ENCODE data around the gene VENTX. TPM values are rescaled to one million over a fixed set of nuclear protein-coding genes. Genes with fewer than 3 reads are reported as not detected.

VENTX gene
- total RNA-seq, 1 experiment from 2014 or later, result not detected

DNA sequence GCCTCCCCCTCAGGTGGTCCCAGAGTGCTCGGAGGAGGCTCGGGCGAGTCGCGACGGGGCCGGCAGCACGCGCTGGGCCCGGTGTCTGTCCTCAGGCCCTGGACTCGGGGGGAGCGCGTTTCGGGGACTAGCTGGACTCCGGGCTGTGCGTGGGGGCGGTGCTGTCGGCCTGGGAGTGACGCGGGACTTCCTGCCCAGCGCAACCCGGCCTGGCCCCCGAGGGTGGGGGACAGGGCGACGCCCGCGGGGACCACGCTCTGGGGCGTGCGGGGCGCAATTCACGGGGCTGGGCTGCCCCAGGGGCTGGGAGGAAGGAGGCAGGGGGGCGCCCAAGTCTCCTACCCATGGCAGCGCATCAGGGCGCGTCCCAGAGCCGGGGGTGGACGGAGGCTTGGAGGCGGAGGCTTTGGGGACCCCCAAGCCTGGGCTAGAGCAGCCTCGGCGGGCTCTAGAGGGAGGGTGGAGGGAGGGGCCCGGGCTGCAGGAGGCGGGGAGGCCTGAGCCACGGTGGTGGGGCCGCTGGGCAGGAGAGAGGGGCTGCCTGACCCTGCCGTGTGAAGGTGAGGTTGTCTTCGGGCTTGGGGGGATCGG is 2.3 kb upstream of the VENTX start:
- ChIA-PET POLR2A (no interaction called here), CTCF (interaction anchor here (0.7 kb wide), 1 partner anchor 130 kb away, joined by 3 read pairs; no protein-coding TSS in a partner anchor)
- Histone ChIP-seq H3K27me3 (ENCODE audit: control insufficient read depth, insufficient read depth, low read length) (peaks cover 4% of the 10 kb centered on the region; the same call in 1 of the 2 replicates), H3K4me1 (ENCODE audit: control insufficient read depth, insufficient read depth, low read length) (no peaks in the 10 kb centered on the region), H3K4me3 (ENCODE audit: low read depth in 2 of 2, low read length in 2 of 2) (no peak overlapping the region), H3K9me3 (ENCODE audit: control insufficient read depth, insufficient read depth, low read depth, low read length) (no peaks in the 10 kb centered on the region), H3K36me3 (ENCODE audit: control insufficient read depth, insufficient read depth, low read length) (no peaks in the 10 kb centered on the region), H3K27ac (ENCODE audit: low read length) (no peak overlapping the region)
- DNase-seq (ENCODE audit: low read depth, low spot score) (no peak), ATAC-seq (no peak)
- in situ Hi-C loops (cut with HindIII; ENCODE audit: low pct_unique_long_range_greater_than_20kb, low sequenced_read_pairs), result no loop called here
- TF ChIP-seq POLR2AphosphoS5 (IDR thresholded peaks at IDR 0.05; ENCODE audit: low read depth, low read length) (no peak), SIN3A (IDR thresholded peaks at IDR 0.05; ENCODE audit: borderline replicate concordance, insufficient read depth, low read depth, low read length) (no peak), REST (IDR thresholded peaks at IDR 0.05; ENCODE audit: insufficient read depth in 1 of 2, low read depth in 2 of 2, low read length in 1 of 2) (no peak)
- intact Hi-C loops (cut with micrococcal nuclease; ENCODE audit: unreplicated experiment), result no loop called here
- BruUV-seq (replicated peaks), result no TSS peak

DNA sequence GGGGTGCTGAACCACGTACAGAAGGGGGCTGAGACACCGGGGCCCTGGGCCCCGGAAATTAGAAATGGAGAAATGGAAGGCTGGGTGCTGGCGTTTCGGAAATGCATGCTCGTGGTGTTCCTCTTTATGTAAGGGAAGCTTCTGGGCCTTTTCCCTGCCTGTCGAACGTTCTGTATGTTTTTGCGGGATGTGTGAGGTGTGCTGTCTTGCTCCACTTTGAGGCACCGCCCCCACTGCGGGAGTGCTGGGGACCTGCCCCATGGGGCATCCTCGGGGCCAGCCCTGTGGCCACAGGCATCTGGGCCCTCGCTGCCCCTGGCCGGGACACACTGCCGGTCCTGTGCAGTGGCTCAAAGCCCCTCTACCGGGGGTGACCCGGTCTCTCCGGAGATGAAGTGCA is 1.7 kb upstream of the VENTX start:
- no peak overlapping the region for H3K27ac ChIP-seq (ENCODE audit: low read length)
- ATAC-seq, result no peak
- H3K4me3 ChIP-seq (ENCODE audit: low read depth in 2 of 2, low read length in 2 of 2), result no peak overlapping the region
- no TSS peak for BruUV-seq (replicated peaks)
- H3K9me3 ChIP-seq (ENCODE audit: control insufficient read depth, insufficient read depth, low read depth, low read length), result no peaks in the 10 kb centered on the region
- no peak for DNase-seq (ENCODE audit: low read depth, low spot score)
- TF ChIP-seq CTCF (IDR thresholded peaks at IDR 0.05) (no peak), POLR2AphosphoS5 (IDR thresholded peaks at IDR 0.05; ENCODE audit: low read depth, low read length) (no peak), REST (IDR thresholded peaks at IDR 0.05; ENCODE audit: insufficient read depth in 1 of 2, low read depth in 2 of 2, low read length in 1 of 2) (no peak), TCF7L2 (IDR thresholded peaks at IDR 0.05; ENCODE audit: low read depth, low read length) (no peak), SIN3A (IDR thresholded peaks at IDR 0.05; ENCODE audit: borderline replicate concordance, insufficient read depth, low read depth, low read length) (no peak)
- intact Hi-C loops (cut with micrococcal nuclease; ENCODE audit: unreplicated experiment) (no loop called here), in situ Hi-C loops (cut with HindIII; ENCODE audit: low pct_unique_long_range_greater_than_20kb, low sequenced_read_pairs) (no loop called here)
- H3K27me3 ChIP-seq (ENCODE audit: control insufficient read depth, insufficient read depth, low read length), result peaks cover 4% of the 10 kb centered on the region; the same call in 1 of the 2 replicates
- CTCF ChIA-PET, result interaction anchor here (0.7 kb wide), 1 partner anchor 130 kb away, joined by 3 read pairs; no protein-coding TSS in a partner anchor
- POLR2A ChIA-PET, result no interaction called here
- H3K4me1 ChIP-seq (ENCODE audit: control insufficient read depth, insufficient read depth, low read length), result no peaks in the 10 kb centered on the region
- H3K36me3 ChIP-seq (ENCODE audit: control insufficient read depth, insufficient read depth, low read length), result no peaks in the 10 kb centered on the region

Measured in Panc1 (cell line).